ENCODE data around the gene RCOR3. TPM values are rescaled to one million over a fixed set of nuclear protein-coding genes. Genes with fewer than 3 reads are reported as not detected.
"Not testable (repeated sequence)": the region's sequence is repeated elsewhere in the genome, so short reads cannot be mapped to it uniquely, and the experiment has no call there.

The RCOR3 gene
- total RNA-seq, 2 experiments from 2014 or later, result 47.8 to 52.7 TPM

- Mint-ChIP-seq H3K4me3 (no peak overlapping the region), H3K4me1 (peaks cover 27% of the 10 kb centered on the region), H3K27me3 (no peaks in the 10 kb centered on the region), H3K36me3 (ENCODE audit: low read depth) (peaks cover 19% of the 10 kb centered on the region), H3K27ac (no peak overlapping the region), H3K9me3 (no peaks in the 10 kb centered on the region)
- ChIA-PET POLR2A (interaction anchor here (0.5 to 1.6 kb wide), 2 partner anchors 8 to 13 kb away, joined by 3 to 4 read pairs; partner anchors contain the start of gene TRAF5), CTCF (interaction anchor here (1.1 kb wide), 2 partner anchors 28 to 60 kb away, joined by 3 read pairs; no protein-coding TSS in a partner anchor)
- DNase-seq, result no peak
Observed at GRCh38 chr1:211318576-211319280, 59.6 kb downstream of the RCOR3 start.

- H3K36me3 Mint-ChIP-seq (ENCODE audit: low read depth), result peaks cover 12% of the 10 kb centered on the region
- H3K4me1 Mint-ChIP-seq, result peaks cover 32% of the 10 kb centered on the region
- H3K4me3 Mint-ChIP-seq, result no peak overlapping the region
- no peak for DNase-seq
- H3K27ac Mint-ChIP-seq, result no peak overlapping the region
- ChIA-PET POLR2A (no interaction called here), CTCF (no interaction called here)
- no peaks in the 10 kb centered on the region for H3K9me3 Mint-ChIP-seq
- H3K27me3 Mint-ChIP-seq, result no peaks in the 10 kb centered on the region
Observed at GRCh38 chr1:211319892-211320291, 60.7 kb downstream of the RCOR3 start.

GRCh38 chr1:211320980-211321379 is 61.8 kb downstream of the RCOR3 start:
- ChIA-PET POLR2A (no interaction called here), CTCF (interaction anchor here (0.7 to 6.2 kb wide), 4 partner anchors 15 to 193 kb away, joined by 3 to 55 read pairs (median 4); no protein-coding TSS in a partner anchor)
- Mint-ChIP-seq H3K36me3 (ENCODE audit: low read depth) (peaks cover 11% of the 10 kb centered on the region), H3K27ac (no peak overlapping the region), H3K4me3 (no peak overlapping the region), H3K27me3 (no peaks in the 10 kb centered on the region), H3K4me1 (peaks cover 41% of the 10 kb centered on the region), H3K9me3 (no peaks in the 10 kb centered on the region)
- DNase-seq, result no peak

- H3K4me3 Mint-ChIP-seq, POLR2A ChIA-PET, H3K27me3 Mint-ChIP-seq, H3K9me3 Mint-ChIP-seq, H3K27ac Mint-ChIP-seq, DNase-seq: not testable (repeated sequence)
- peaks cover 15% of the 10 kb centered on the region for H3K36me3 Mint-ChIP-seq (ENCODE audit: low read depth)
- H3K4me1 Mint-ChIP-seq, result peaks cover 45% of the 10 kb centered on the region
- CTCF ChIA-PET, result interaction anchor here (0.7 to 6.2 kb wide), 4 partner anchors 61 to 1430 kb away, joined by 3 to 55 read pairs (median 4); no protein-coding TSS in a partner anchor
Observed at GRCh38 chr1:211321646-211322045, 62.5 kb downstream of the RCOR3 start.

GRCh38 chr1:211323156-211324063 is 64.2 kb downstream of the RCOR3 start:
- no peaks in the 10 kb centered on the region for H3K27me3 Mint-ChIP-seq
- peaks cover 7% of the 10 kb centered on the region for H3K36me3 Mint-ChIP-seq (ENCODE audit: low read depth)
- H3K9me3 Mint-ChIP-seq, result no peaks in the 10 kb centered on the region
- peak; percentile 77 for DNase-seq
- ChIA-PET CTCF (interaction anchor here (0.6 to 6.2 kb wide), 39 partner anchors 9 to 323 kb away, joined by 3 to 55 read pairs (median 5); no protein-coding TSS in a partner anchor), POLR2A (interaction anchor here (0.6 to 1.4 kb wide), 6 partner anchors 9 to 155 kb away, joined by 3 to 5 read pairs (median 4); no protein-coding TSS in a partner anchor)
- H3K27ac Mint-ChIP-seq, result no peak overlapping the region
- no peak overlapping the region for H3K4me3 Mint-ChIP-seq
- H3K4me1 Mint-ChIP-seq, result peaks cover 52% of the 10 kb centered on the region

GRCh38 chr1:211324992-211325775 is 66.0 kb downstream of the RCOR3 start:
- Mint-ChIP-seq H3K36me3 (ENCODE audit: low read depth) (peaks cover 20% of the 10 kb centered on the region), H3K27me3 (no peaks in the 10 kb centered on the region), H3K27ac (peak overlapping the region; percentile 92), H3K9me3 (no peaks in the 10 kb centered on the region), H3K4me1 (peaks cover 65% of the 10 kb centered on the region), H3K4me3 (peak overlapping the region; percentile 65)
- DNase-seq, result no peak
- POLR2A ChIA-PET, result interaction anchor here (1.6 kb wide), 2 partner anchors 58 to 188 kb away, joined by 7 to 13 read pairs; no protein-coding TSS in a partner anchor
- CTCF ChIA-PET, result interaction anchor here (0.6 to 6.2 kb wide), 8 partner anchors 13 to 189 kb away, joined by 3 to 55 read pairs (median 4); no protein-coding TSS in a partner anchor

- CTCF ChIA-PET, result interaction anchor here (0.7 to 6.2 kb wide), 9 partner anchors 10 to 188 kb away, joined by 3 to 55 read pairs (median 4); no protein-coding TSS in a partner anchor
- Mint-ChIP-seq H3K4me1 (peaks cover 68% of the 10 kb centered on the region), H3K4me3 (peak overlapping the region; percentile 87), H3K9me3 (no peaks in the 10 kb centered on the region), H3K36me3 (ENCODE audit: low read depth) (peaks cover 30% of the 10 kb centered on the region), H3K27ac (peak overlapping the region; percentile 92), H3K27me3 (no peaks in the 10 kb centered on the region)
- POLR2A ChIA-PET, result interaction anchor here (0.8 to 5.2 kb wide), 7 partner anchors 12 to 187 kb away, joined by 3 to 60 read pairs (median 7); no protein-coding TSS in a partner anchor
- DNase-seq, result no peak
Observed at GRCh38 chr1:211326140-211326527, 67.0 kb downstream of the RCOR3 start.

- Mint-ChIP-seq H3K4me3 (peak within 1 kb of the TSS; percentile 88), H3K27ac (peak within 1 kb of the TSS; percentile 92), H3K36me3 (ENCODE audit: low read depth) (peaks cover 32% of the 10 kb centered on the region), H3K9me3 (no peaks in the 10 kb centered on the region), H3K27me3 (no peaks in the 10 kb centered on the region), H3K4me1 (peaks cover 68% of the 10 kb centered on the region)
- peak; percentile 55 for DNase-seq
- ChIA-PET POLR2A (interaction anchor here (0.7 to 5.2 kb wide), 15 partner anchors 8 to 349 kb away, joined by 3 to 60 read pairs (median 5); partner anchors contain the start of genes NEK2 and RCOR3), CTCF (interaction anchor here (0.7 to 6.2 kb wide), 18 partner anchors 10 to 709 kb away, joined by 3 to 55 read pairs (median 4); partner anchors contain the start of genes DTL, INTS7 and RCOR3)
Observed at GRCh38 chr1:211326528-211327345, 67.6 kb downstream of the RCOR3 start, which contains the start of gene TRAF5. TRAF5 (plus strand) TSS chr1:211326833; CDS start chr1:211353240, 26,407 bp downstream.

GRCh38 chr1:211327346-211327921 is 68.3 kb downstream of the RCOR3 start:
- H3K27me3 Mint-ChIP-seq, result no peaks in the 10 kb centered on the region
- ChIA-PET POLR2A (interaction anchor here (0.7 to 5.2 kb wide), 13 partner anchors 9 to 348 kb away, joined by 3 to 60 read pairs (median 5); partner anchors contain the start of genes NEK2 and RCOR3), CTCF (interaction anchor here (0.7 to 2.5 kb wide), 12 partner anchors 9 to 708 kb away, joined by 3 to 9 read pairs (median 4); partner anchors contain the start of genes DTL, INTS7 and RCOR3)
- DNase-seq, result peak; percentile 47
- H3K9me3 Mint-ChIP-seq, result no peaks in the 10 kb centered on the region
- H3K36me3 Mint-ChIP-seq (ENCODE audit: low read depth), result peaks cover 35% of the 10 kb centered on the region
- peak overlapping the region; percentile 88 for H3K4me3 Mint-ChIP-seq
- H3K27ac Mint-ChIP-seq, result peak overlapping the region; percentile 92
- H3K4me1 Mint-ChIP-seq, result peaks cover 69% of the 10 kb centered on the region

- peaks cover 37% of the 10 kb centered on the region for H3K36me3 Mint-ChIP-seq (ENCODE audit: low read depth)
- ChIA-PET POLR2A (interaction anchor here (0.5 to 5.2 kb wide), 12 partner anchors 10 to 186 kb away, joined by 3 to 60 read pairs (median 6); partner anchors contain the start of gene RCOR3), CTCF (interaction anchor here (1.1 to 2.5 kb wide), 10 partner anchors 10 to 370 kb away, joined by 3 to 13 read pairs (median 5); partner anchors contain the start of gene RCOR3)
- H3K9me3 Mint-ChIP-seq, result no peaks in the 10 kb centered on the region
- H3K4me3 Mint-ChIP-seq, result peak overlapping the region; percentile 88
- peak overlapping the region; percentile 92 for H3K27ac Mint-ChIP-seq
- H3K27me3 Mint-ChIP-seq, result no peaks in the 10 kb centered on the region
- DNase-seq, result no peak
- peaks cover 73% of the 10 kb centered on the region for H3K4me1 Mint-ChIP-seq
Observed at GRCh38 chr1:211328084-211328694, 69.0 kb downstream of the RCOR3 start.

All from activated CD4-positive, alpha-beta memory T cell treated with anti-CD3 and anti-CD28 coated beads, Interleukin-2, amount 10 ng/mL, durations not matched to agents 7 days and 5 days (primary cell).